ENCODE results near the gene IDI2. TPM values are rescaled to one million over a fixed set of nuclear protein-coding genes. Genes with fewer than 3 reads are reported as not detected.

Gene IDI2
- polyA plus RNA-seq, 3 donors = not detected

DNA sequence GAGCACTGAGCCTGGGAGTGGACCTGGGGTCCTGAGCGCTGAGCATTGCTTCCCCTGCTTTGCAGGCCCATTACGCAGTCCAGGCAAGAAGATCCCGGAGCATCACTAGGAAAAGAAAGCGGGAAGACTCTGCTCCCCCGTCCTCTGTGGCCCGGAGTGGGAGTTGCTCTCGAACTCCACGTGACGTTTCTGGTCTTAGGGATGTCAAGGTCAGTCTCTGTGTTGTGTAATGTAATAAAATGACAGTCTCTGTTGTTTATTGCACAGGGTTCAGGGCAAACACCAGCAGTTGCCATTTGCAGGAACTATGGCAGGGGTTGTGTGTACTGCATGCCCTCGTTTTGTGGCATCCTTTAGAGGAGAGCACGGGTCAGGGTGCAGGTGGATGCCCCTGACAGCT is 10.0 kb downstream of the IDI2 start:
- H3K9me3 Mint-ChIP-seq = peaks cover 0 to 2% (median 0%) of the 10 kb centered on the region in 7 donors
- H3K79me2 ChIP-seq (ENCODE audit: insufficient read depth, low read length) = no peaks in the 10 kb centered on the region
- peaks cover 84 to 94% of the 10 kb centered on the region in 2 donors for H3K36me3 ChIP-seq (replicated peaks in 1 of 2; ENCODE audit: control insufficient read depth in 1 of 2, insufficient read depth in 2 of 2, low read length in 2 of 2)
- no peak overlapping the region for H3K4me3 ChIP-seq (replicated peaks in 1 of 3; ENCODE audit: low read depth in 2 of 3, low read length in 3 of 3)
- peak overlapping the region in 1 of 2 donors; percentile 31 for H3K27ac ChIP-seq (ENCODE audit: low read depth in 1 of 2, low read length in 2 of 2)
- H3K4me2 ChIP-seq (replicated peaks; ENCODE audit: extremely low read depth, low read length, poor library complexity, severe bottlenecking) = no peak overlapping the region
- H3K9me3 ChIP-seq (replicated peaks in 1 of 2; ENCODE audit: control insufficient read depth in 1 of 2, insufficient read depth in 1 of 2, low read length in 2 of 2) = no peaks in the 10 kb centered on the region
- no peaks in the 10 kb centered on the region for H3K4me1 Mint-ChIP-seq
- H3K27me3 Mint-ChIP-seq (ENCODE audit: low read depth in 3 of 3) = no peaks in the 10 kb centered on the region
- H3K27ac Mint-ChIP-seq = peak overlapping the region in 1 of 7 donors; percentile 14
- WGBS (ENCODE audit: insufficient coverage) = 96% methylated on average over 10 of the region's 11 CpGs
- peaks cover 81 to 93% of the 10 kb centered on the region in 2 donors for H3K36me3 Mint-ChIP-seq
- H3K9ac ChIP-seq (ENCODE audit: insufficient read depth, low read length, poor library complexity, severe bottlenecking) = no peak overlapping the region
- H3K27me3 ChIP-seq (ENCODE audit: control insufficient read depth in 2 of 2, insufficient read depth in 2 of 2, low read length in 2 of 2) = no peaks in the 10 kb centered on the region
- no peaks in the 10 kb centered on the region for H3K4me1 ChIP-seq (ENCODE audit: control insufficient read depth in 1 of 2, insufficient read depth in 2 of 2, low read length in 2 of 2)
- H2AFZ ChIP-seq (ENCODE audit: insufficient read depth, low read depth, low read length, poor library complexity, severe bottlenecking) = no peak overlapping the region
- TF ChIP-seq, protein P1, sequence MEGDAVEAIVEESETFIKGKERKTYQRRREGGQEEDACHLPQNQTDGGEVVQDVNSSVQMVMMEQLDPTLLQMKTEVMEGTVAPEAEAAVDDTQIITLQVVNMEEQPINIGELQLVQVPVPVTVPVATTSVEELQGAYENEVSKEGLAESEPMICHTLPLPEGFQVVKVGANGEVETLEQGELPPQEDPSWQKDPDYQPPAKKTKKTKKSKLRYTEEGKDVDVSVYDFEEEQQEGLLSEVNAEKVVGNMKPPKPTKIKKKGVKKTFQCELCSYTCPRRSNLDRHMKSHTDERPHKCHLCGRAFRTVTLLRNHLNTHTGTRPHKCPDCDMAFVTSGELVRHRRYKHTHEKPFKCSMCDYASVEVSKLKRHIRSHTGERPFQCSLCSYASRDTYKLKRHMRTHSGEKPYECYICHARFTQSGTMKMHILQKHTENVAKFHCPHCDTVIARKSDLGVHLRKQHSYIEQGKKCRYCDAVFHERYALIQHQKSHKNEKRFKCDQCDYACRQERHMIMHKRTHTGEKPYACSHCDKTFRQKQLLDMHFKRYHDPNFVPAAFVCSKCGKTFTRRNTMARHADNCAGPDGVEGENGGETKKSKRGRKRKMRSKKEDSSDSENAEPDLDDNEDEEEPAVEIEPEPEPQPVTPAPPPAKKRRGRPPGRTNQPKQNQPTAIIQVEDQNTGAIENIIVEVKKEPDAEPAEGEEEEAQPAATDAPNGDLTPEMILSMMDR (IDR thresholded peaks at IDR 0.05) = no peak
- H4K20me1 ChIP-seq (ENCODE audit: insufficient read depth, low read length) = no peaks in the 10 kb centered on the region
- DNase-seq = no peak
- intact Hi-C loops (cut with micrococcal nuclease) = no loop called here
- H3K4me3 Mint-ChIP-seq = no peak overlapping the region

DNA sequence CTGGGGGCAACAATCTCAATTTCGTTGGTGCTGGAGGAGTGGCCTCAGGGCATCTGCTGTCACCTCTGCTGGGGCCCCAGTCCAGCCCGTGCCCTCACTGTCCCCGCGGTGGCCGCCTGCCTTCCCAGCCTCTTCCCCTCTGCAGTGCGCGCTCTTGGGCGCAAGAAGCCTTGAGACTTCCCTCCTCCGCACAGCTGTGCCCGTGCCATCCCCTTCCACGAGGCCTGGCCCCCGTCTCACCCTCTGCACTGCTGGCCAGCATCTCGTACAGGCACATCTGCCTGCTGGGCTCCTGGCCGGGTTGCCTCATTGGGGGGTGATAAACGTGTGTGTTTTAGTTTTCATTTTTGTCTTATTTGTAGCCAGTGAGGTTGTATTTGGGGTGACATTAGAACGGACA is 14.0 kb downstream of the IDI2 start:
- H3K27ac Mint-ChIP-seq = peak overlapping the region in 4 of 7 donors; percentile 10 to 70 (median 34)
- no peak overlapping the region for H2AFZ ChIP-seq (ENCODE audit: insufficient read depth, low read depth, low read length, poor library complexity, severe bottlenecking)
- H3K9ac ChIP-seq (ENCODE audit: insufficient read depth, low read length, poor library complexity, severe bottlenecking) = no peak overlapping the region
- H3K27me3 ChIP-seq (ENCODE audit: control insufficient read depth in 2 of 2, insufficient read depth in 2 of 2, low read length in 2 of 2) = no peaks in the 10 kb centered on the region
- H3K27ac ChIP-seq (ENCODE audit: low read depth in 1 of 2, low read length in 2 of 2) = no peak overlapping the region
- H3K4me3 ChIP-seq (replicated peaks in 1 of 3; ENCODE audit: low read depth in 2 of 3, low read length in 3 of 3) = no peak overlapping the region
- no peaks in the 10 kb centered on the region for H4K20me1 ChIP-seq (ENCODE audit: insufficient read depth, low read length)
- H3K27me3 Mint-ChIP-seq (ENCODE audit: low read depth in 3 of 3) = no peaks in the 10 kb centered on the region
- H3K79me2 ChIP-seq (ENCODE audit: insufficient read depth, low read length) = no peaks in the 10 kb centered on the region
- H3K36me3 ChIP-seq (replicated peaks in 1 of 2; ENCODE audit: control insufficient read depth in 1 of 2, insufficient read depth in 2 of 2, low read length in 2 of 2) = peaks cover 90 to 100% of the 10 kb centered on the region in 2 donors
- TF ChIP-seq, protein P1 (IDR thresholded peaks at IDR 0.05) = no peak
- intact Hi-C loops (cut with micrococcal nuclease) = no loop called here
- no peaks in the 10 kb centered on the region for H3K9me3 ChIP-seq (replicated peaks in 1 of 2; ENCODE audit: control insufficient read depth in 1 of 2, insufficient read depth in 1 of 2, low read length in 2 of 2)
- DNase-seq = no peak
- H3K4me1 Mint-ChIP-seq = no peaks in the 10 kb centered on the region
- no peak overlapping the region for H3K4me2 ChIP-seq (replicated peaks; ENCODE audit: extremely low read depth, low read length, poor library complexity, severe bottlenecking)
- WGBS (ENCODE audit: insufficient coverage) = 96% methylated on average over 14 of the region's 16 CpGs
- H3K36me3 Mint-ChIP-seq = peaks cover 82 to 92% of the 10 kb centered on the region in 2 donors
- no peaks in the 10 kb centered on the region for H3K4me1 ChIP-seq (ENCODE audit: control insufficient read depth in 1 of 2, insufficient read depth in 2 of 2, low read length in 2 of 2)
- no peak overlapping the region for H3K4me3 Mint-ChIP-seq
- no peaks in the 10 kb centered on the region for H3K9me3 Mint-ChIP-seq

Data from CD14-positive monocyte (primary cell).